SK-N-SH (cell line): Measurements from ENCODE around the gene GRM5.

ENCODE experiments used
- SIN3A ChIP-seq: IDR thresholded peaks from 2 replicates; pipeline ENCODE4 v1.6.1; 2012; ENCODE audit warnings: low read depth, mild to moderate bottlenecking, low read length, moderate library complexity, borderline replicate concordance
- TF ChIP-seq, protein P1 (sequence below): fragments of 200-600 bp; sonication (generic); IDR thresholded peaks from 2 replicates; pipeline ENCODE4 v1.6.1; 2017; ENCODE audit warnings: antibody characterized with exemption, mild to moderate bottlenecking, moderate library complexity

DNA sequence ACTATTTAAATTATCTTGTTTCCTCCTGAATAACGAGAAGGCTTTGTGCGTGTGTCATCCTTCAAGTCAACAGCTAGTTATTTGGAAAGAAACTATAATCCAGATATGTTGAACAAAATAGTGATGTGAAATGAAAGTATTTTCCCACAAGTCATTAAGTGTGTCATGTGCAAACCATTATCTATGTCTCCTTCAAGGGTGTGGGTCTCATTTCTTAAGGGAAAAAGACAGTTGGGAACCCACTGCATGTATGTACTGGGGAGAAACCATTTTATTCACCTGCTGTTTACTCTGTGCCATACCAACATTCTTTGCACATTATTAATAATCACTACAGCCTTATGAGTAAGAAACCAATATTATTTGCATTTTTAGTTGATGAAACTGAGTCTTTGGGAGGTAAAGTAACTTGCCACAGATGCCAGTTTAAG, 582.9 kb downstream of the GRM5 start:
- TF ChIP-seq SIN3A: no peak
- TF ChIP-seq, protein P1, sequence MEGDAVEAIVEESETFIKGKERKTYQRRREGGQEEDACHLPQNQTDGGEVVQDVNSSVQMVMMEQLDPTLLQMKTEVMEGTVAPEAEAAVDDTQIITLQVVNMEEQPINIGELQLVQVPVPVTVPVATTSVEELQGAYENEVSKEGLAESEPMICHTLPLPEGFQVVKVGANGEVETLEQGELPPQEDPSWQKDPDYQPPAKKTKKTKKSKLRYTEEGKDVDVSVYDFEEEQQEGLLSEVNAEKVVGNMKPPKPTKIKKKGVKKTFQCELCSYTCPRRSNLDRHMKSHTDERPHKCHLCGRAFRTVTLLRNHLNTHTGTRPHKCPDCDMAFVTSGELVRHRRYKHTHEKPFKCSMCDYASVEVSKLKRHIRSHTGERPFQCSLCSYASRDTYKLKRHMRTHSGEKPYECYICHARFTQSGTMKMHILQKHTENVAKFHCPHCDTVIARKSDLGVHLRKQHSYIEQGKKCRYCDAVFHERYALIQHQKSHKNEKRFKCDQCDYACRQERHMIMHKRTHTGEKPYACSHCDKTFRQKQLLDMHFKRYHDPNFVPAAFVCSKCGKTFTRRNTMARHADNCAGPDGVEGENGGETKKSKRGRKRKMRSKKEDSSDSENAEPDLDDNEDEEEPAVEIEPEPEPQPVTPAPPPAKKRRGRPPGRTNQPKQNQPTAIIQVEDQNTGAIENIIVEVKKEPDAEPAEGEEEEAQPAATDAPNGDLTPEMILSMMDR: no peak
